CD4-positive, alpha-beta T cell treated with Interleukin-15 for 1 hour (primary cell): ENCODE data around the gene TIMM50.
A peak's percentile ranks its signal among the peaks of the same experiment; 100 is the strongest.
"Not testable (repeated sequence)": the region's sequence is repeated elsewhere in the genome, so short reads cannot be mapped to it uniquely, and the experiment has no call there.

Source experiments
- DNase-seq: peaks from one replicate; pipeline ENCODE4 v3.0.0-alpha.2; 2020

The TIMM50 gene

DNA sequence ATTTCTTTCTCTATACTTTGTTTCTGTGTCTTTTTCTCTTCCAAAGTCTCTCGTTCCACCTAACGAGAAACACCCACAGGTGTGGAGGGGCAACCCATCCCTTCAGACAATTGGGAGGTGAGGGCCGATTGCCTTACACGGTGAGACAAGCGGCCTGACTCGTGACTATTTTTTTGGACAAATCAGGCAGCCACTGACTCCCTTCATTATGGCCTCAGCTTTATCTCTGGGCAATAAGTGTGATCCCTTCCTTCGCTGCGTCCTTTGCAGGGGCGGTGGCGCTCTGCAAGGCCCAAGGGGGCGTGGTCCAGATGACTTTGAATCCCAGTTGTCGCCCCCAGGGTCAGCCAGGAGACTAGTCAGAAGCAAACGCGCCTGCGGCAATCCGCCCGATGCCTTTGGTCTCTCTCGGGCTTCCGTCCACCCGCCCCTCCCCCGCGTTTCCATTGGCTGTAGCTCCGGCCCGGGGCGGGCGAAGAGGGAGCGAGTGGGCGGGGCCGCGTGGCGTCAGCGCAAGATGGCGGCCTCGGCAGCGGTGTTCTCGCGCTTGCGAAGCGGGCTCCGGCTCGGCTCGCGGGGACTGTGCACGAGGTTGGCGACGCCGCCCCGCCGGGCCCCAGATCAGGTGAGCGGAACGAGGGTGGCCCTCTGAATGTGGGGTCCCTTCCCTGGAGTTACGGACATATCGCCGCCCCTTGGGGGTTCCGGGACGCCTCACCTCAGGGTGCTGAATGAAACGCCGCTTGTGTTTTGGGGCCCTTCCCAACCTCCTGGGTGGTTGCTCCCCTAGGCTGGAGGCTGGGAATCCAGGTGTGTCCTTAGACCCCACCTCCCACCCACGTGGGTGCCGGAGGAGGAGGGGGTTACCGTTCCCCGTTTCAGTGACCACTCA is at the start of gene TIMM50:
Gene TIMM50 (plus strand): TSS at position 502 of the 892 bp plus-strand sequence. CDS start 16 bp downstream, at position 518.
- peak; percentile 94 for DNase-seq

DNA sequence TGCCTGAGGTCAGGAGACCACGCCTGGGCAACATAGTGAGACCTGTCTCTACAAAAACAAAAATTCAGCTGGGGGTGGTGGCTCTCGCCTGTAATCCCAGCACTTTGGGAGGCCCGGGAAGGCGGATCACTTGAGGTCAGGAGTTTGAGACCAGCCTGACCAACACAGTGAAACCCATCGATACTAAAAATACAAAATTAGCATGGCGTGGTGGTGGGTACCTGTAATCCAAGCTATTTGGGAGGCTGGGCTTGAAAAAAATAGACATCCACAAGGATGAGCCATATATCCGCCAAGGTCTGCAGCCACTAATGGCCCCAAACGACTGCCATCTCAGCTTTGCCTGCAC is 48.0 kb upstream of the TIMM50 start:
- no peak for DNase-seq

DNA sequence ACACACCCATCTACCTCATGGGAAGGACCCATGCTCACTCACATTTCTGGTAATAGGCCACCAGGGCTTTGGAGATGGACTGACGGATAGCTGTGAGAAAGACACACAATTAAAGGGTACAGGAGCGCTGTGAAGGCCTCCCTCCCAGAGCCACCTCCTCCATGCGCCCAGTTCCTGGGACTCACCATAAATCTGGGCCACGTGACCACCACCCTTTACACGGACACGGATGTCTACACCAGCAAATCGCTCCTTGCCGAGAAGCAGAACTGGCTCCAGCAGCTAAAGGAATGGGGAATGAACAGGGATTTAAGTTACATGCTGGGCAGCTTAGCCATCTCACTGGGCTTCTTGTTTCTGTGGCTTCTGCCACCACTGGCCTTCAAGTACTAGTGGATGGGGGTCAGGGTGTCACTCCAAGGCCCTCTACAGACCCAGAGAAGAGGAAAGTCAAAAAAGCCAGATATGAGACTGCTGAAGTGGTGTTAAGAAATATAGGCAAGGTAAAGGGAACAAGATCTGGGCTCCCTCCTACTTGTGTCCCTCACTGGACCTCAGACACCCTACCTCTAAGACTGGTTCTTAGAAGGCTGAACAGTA is 47.1 kb upstream of the TIMM50 start:
- DNase-seq = no peak

DNA sequence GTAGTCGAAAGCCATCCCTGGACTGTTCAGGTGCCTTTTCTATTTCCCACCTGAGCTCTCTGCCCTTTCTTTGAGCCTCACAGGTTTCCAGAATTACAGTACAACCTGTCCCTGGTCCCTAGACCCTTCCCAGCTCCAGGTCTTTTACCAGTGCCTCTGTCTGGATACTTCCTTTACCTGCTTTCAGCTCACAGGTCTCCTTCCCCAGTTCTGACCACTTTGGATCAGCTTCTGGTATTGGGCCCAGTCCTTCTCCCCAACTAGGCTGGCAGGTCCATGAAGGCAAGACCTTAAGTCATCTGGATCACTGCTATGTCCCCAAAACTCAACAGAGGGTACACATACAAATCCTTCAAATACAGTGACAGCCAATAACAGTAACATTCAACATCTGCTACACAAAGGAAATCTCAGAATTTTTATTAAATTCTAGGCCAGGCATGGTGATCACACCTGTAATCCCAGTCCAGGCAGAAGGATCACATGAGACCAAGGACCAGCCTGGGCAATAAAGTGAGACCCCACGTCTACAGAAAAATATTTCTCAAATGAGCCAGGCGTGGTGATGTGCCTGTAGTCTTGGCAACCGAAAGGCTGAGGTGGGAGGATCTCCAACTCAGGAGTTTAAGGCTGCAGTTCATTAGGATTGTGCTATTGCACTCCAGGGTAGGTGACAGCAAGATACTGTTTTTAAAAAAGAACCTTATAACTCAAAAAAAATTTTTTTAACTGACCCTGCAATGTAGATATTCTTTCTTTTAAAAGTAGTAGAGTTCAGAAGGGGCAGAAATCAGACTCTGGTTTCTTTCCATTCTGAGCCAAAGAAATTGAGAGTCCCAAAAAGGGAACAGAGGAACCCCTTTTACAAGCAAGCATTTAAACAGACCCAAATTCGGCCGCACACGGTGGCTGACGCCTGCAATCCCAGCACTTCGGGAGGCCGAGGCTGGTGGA is 46.2 kb upstream of the TIMM50 start:
- no peak for DNase-seq

DNA sequence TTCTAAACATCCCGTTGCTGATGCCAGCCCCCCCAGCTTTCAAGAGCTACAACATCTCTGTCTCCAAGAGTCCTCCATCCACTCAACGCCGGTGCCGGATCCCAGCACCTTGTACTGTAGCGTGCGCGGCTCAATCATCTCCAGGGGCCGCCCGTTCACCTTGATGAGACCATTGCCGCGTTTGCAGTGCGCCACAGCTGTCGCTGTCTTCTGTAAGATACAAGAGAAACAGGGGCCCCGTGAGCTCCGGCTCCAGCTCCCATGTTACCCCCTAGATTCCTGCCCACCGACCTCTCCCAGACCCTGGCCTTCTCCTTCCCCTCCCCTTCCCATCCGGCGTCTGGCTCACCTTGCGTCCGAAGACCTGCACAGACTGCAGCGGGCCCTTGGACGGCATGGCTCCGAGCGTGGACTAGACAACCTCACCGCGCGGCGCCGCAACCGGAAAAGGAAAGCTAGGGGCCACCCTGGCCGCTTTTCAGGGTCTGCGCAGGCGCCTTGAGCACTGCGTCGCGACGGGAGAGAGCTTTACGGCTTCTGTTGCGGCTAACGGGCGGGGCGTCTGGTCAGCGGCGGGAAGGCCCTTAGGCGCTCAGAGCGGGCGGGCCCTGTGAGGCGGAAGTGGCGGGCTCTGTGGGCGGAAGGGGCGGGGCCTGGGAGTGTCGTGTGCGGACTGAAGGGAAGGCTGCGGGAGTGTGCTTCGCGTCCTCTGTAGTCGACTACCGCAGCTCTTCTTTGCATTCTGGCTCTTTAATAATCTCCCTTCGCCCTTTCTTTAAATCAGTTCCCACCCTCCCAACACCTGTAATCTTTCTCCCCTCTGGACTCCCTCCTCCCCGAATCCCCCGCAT is 44.9 kb upstream of the TIMM50 start, which contains the start of gene RPS16:
Gene RPS16 (minus strand): TSS at position 451 of the 851 bp plus-strand sequence. CDS start 54 bp downstream, at position 397.
- peak; percentile 99 for DNase-seq

DNA sequence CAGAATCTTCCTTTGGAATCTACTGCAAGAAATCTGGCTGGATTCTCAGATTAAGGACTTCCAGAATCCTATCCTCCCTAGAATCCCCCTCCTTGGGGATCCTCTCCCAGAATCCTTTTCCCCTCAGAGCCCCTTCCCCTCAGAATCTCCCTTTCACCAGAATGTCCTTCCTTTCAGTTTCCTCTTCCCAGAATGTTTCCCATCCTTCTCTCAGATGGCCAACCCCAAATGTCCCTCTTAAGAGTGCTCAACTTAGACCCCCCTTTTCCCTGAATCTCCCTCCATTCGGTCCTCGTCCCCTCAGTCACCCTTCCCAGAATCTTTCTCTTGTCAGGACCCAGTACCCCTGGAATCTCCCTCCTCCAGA is 44.3 kb upstream of the TIMM50 start:
- no peak for DNase-seq

DNA sequence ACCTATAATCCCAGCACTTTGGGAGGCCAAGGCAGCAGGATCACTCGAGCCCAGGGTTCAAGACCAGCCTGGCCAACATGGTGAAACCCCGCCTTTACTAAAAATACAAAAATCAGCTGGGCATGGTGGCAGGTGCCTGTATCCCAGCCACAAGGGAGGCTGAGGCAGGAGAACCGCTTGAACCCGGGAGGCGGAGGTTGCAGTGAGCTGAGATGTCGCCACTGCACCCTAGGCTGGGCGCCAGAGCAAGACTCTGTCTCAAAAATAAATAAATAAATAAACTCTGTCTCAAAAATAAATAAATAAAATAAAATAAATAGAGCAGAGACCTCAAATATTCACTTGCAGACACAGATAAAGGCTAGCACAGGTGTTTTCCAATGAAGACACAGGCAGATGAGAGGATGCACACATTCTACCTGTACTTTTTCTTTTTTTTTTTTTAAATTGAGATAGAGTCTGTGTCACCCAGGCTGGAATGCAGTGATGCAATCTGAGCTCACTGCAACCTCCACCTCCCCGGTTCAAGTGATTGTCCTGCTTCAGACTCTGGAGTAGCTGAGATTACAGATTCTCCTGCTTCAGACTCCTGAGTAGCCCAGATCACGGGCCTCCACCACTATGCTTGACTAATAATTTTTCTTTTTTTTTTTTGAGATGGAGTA is 42.2 kb upstream of the TIMM50 start:
- DNase-seq = no peak

DNA sequence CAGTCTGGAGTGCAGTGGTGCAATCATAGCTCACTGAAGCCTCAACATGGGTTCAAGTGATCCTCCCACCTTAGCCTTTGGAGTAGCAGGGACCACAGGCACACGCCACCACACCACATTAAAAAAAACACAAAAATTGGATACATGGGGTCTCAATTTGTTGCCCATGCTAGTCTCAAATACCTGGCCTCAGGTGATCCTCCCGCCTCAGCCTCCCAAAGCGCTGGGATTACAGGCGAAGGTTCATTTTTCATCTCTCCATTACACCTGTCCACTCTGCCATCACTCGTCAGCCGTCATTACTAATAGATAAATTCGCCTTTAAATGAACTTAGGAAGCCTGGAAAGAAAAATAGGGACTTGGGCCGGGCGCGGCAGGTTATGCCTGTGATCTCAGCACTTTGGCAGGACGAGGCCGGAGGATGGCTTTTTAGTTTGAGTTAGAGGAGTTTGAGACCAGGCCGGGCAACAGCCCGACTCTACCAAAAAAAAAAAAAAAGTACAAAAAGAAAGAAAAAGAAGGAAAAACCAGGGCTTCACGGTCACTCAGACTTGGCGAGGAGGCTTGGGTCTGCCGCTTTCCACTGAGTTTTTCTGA is 35.9 kb upstream of the TIMM50 start:
- DNase-seq = no peak

DNA sequence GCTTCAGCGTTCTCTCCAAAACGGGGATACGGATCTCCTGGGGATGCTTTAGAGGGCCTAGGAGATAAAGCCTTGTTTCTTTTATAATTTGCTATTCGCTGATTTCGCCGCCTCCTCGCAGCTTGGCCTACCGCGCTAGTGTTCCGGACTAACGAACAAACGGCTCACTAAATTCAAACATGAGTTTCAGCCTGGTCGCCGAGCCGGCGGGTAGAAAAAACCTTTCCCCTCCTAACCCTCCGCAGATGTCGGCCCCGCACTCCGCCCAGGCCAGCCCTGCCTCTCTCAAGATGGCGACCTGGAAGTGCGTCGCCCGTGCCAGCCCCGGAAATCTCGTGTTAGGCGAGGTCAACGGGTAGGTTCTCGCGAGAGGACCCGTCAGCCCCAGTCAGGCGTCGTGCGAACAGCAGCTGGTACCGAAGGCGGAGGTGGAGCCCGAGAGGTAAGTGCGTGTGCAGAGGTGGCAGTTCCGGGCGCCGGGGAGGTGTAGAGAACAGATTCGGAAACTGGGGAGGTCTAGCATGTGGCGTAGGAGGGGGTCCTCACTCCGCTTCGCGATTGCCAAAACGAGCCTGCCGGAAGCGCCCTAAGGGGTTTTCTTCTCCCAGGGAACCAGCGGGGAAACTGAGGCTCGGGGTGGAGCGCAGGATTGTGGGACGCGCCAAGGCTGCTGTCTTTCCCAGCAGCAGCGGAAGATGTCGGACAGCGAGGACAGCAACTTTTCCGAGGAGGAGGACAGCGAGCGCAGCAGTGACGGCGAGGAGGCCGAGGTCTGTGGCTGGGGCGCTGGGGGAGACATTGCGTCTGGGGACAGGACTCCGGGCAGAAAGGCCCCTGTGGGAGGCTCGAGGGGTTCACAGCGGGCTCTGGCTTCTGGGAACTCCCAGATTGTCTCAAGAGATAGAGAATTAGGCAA is 35.2 kb upstream of the TIMM50 start, which contains the start of gene SUPT5H:
Gene SUPT5H (plus strand): TSS at position 387 of the 916 bp plus-strand sequence. CDS start 309 bp downstream, at position 696.
- peak; percentile 99 for DNase-seq

DNA sequence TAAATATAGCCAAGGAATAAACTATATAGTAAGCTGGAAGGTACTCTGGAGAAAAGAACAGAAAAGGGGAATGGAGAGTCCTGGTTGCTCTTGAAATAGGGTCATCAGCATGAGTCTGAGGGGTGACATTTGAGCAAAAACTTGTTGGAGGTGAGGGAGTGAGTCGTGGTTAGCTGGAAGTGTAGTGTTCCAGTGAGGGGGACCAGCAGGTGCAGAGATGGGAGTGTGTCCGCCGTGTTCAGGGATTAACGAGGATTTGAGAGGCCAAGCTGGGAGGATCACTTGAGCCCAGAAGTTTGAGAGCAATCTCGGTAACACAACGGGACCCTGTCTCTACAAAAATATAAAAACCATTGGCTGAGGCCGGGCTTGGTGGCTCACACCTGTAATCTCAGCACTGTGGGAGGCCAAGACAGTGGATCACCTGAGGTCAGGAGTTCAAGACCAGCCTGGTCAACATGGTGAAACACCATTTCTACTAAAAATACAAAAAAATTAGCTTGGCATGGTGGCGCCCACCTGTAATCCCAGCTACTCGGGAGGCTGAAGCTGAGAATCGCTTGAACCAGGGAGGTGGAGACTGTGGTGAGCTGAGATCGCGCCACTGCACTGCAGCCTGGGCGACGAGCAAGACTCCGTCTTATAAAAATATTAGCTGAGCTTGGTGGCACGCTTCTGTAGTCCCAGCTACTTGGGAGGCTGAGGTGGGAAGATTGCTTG is 34.1 kb upstream of the TIMM50 start:
- DNase-seq = no peak

DNA sequence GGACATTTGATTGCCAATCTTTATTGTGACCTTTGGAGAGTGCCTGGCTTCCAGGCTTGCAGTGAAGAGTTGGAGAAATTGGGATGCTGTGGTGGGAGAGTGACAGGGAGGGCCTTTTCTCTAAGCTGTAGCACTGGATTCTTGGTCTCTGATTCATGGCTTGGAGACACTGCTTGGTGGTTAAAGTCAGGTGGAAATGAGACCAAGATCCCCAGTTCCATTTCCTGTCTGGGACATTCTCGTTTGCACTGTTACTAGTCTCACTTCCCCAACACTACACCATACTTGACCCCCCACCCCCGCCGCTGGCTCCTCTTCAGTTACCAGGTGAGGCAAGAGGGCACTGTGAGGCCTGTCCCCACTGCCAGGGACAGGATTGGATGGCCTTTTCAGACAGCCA is 32.4 kb upstream of the TIMM50 start:
- no peak for DNase-seq

DNA sequence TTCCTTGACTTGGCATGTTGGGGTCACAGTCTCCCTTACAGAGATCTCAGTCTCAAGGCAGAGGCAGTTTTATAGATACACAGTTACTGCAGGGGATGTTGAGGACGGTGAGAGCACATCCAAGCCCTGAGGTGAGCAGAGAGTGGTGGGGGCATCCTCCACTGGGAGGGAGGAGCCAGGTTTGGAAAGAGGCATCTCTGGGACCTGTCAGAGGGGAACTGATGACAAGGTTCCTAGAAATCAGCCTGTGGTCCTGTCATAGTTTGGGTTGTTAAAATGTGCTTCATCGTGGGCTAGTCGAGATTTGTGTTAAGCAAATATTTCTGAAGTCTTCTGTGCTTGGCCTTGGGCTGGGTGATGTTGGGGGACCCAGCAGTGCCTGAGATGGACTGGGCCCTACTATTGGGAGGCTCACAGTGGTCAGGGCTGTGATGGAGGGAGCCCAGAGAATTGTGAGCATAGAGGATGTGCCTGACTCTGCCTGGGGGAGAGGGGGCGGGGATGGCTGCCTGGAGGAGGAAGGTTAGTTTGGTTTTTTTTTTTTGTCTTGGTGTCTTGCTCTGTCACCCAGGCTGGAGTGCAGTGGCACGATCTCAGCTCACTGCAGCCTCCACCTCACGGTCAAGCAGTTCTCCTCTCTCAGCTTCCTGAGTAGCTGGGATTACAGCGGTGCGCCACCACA is 31.4 kb upstream of the TIMM50 start:
- DNase-seq = no peak

DNA sequence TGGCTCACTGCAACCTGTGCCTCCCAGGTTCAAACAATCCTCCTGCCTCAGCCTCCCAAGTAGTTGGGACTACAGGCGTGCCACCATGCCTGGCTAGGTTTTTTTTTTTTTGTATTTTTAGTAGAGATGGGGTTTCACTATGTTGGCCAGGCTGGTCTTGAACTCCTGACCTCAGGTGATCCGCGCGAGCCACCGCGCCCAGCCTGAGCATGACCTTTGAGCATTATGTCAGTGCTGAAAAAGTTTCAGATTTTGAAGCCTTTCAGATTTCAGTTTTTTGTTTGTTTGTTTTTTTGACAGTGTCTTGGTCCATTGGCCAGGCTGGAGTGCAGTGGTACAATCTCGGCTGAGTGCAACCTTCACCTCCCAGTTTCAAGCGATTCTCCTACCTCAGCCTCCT is 29.4 kb upstream of the TIMM50 start:
- DNase-seq = not testable (repeated sequence)

DNA sequence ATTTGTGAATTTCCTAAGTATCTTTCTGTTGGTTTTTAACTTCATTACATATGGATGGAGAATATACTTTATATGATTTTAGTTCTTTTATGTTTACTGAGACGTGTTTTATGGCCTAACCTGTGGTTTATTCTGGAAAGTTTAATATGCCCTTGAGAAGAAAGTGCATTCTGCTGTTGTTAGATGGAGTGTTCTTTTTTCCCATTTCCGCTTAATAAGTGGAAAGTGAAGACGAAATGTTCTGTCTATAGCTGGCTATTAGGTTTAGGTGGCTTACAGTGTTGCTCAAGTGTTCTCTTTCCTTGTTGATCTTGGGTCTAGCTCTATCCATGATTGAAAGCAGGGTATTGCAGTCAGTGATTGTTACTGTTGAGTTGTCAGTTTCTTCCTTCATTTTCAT is 17.2 kb upstream of the TIMM50 start:
- no peak for DNase-seq

DNA sequence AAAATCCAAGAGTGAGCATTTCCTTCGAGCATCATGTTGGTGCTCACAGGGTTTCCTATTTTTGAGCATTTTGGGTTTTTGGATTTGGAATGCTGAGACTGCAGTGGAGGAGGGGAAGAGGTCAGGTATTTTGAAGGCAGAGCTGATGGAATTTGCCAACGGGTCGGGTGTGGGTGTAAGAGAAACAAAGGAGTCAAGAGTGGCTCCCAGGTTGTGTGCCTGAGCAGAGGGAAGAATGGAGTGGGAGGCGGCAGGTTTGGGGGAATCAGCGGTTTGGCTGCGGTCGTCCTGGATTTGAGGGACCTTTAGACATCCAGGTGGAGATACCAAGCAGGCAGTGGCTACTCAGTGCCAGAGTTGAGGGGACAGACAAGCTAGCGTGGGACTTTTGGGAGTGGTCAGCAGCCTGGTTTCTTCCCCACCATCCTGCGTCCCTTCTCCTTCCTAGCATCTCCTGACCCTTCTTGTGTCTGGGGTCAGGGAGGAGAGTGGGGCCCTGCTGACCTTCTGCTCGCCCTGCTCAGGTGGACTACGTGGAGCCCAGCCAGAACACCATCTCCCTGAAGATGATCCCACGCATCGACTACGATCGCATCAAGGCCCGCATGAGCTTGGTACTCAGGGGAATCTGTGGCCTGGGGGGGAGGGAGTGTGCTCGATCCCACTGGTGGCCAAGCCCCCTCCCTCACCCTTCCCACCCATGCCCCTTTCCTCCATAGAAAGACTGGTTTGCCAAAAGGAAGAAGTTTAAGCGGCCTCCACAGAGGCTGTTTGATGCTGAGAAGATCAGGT is 14.5 kb upstream of the TIMM50 start:
- no peak for DNase-seq

DNA sequence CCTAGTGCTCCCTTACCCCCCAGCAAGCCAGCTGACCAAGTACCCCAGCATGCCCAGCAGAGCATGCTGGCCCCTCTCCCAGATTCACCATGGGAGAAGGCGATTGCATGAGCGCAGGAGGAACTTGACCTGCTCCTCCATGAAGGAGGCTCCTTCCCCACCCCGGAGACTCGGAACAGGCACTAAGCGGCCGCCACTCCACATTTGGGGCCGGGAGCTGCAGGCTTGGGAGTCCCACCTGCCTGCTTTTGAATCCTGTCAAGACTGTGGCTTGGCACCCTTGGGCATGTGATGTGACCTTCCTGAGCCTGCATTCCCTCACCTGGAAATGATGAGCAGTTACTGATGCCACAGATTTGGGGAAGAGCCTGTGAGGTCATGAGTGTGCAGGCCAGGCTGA is 12.7 kb upstream of the TIMM50 start:
- DNase-seq = no peak

DNA sequence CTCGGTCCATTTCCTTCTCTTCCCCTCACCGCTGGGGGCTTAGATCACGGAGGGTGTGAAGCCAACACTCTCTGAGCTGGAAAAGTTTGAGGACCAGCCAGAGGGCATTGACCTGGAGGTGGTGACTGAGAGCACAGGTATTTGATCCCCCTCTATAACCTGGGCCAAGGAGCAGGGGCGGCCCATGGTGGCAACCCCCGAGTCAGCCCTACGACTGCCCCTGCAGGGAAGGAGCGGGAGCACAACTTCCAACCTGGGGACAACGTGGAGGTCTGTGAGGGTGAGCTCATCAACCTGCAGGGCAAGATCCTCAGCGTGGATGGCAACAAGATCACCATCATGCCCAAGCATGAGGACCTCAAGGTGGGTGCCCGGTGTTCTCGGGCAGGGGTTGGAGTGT is 11.6 kb upstream of the TIMM50 start:
- no peak for DNase-seq

DNA sequence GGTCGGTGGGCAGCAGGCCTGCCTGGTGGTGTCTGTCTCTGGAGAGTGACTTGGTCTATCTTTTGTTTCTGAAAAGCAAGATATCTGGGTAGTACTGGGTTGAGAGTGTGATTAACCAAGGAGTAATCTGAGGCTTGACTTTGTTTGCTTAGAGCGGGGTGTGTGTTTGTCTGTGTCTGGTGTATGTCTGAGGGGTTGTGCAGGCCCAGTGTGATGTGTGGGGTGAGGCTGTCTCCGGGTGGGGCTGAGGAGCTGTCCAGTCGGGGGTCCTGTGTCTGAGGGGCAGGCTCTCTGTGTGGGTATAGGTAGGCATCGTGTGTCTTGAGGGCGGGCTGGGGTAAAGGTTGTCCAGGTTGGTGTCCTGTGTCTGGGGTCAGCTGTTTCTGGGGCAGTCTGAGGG is 11.1 kb upstream of the TIMM50 start:
- DNase-seq = no peak
